NCI-H82 treated with DMSO at 0.1 percent for 48 hours (cell line): Measurements from ENCODE around the gene PRPSAP2.
"Not testable (repeated sequence)": the region's sequence is repeated elsewhere in the genome, so short reads cannot be mapped to it uniquely, and the experiment has no call there.

ENCODE experiments used
- DNase-seq: peaks from one replicate; lab custom pipeline; 2025; ENCODE audit not compliant: unreplicated experiment; lab: John Stamatoyannopoulos, UW

Gene PRPSAP2

GRCh38 chr17:18937981-18938691 lies 80.2 kb downstream of the PRPSAP2 start:
- no peak for DNase-seq

GRCh38 chr17:18938692-18939023 lies 80.7 kb downstream of the PRPSAP2 start:
- no peak for DNase-seq

GRCh38 chr17:18944646-18945045 lies 86.7 kb downstream of the PRPSAP2 start:
- DNase-seq: no peak

- DNase-seq: no peak
Measured at GRCh38 chr17:18946536-18946935, 88.6 kb downstream of the PRPSAP2 start.

- no peak for DNase-seq
Measured at GRCh38 chr17:18947866-18948265, 89.9 kb downstream of the PRPSAP2 start.

GRCh38 chr17:18948476-18949006 lies 90.6 kb downstream of the PRPSAP2 start:
- DNase-seq: no peak

GRCh38 chr17:18949566-18949965 lies 91.6 kb downstream of the PRPSAP2 start:
- DNase-seq: no peak

- DNase-seq: no peak
Measured at GRCh38 chr17:18950346-18950745, 92.4 kb downstream of the PRPSAP2 start.

- DNase-seq: no peak
Measured at GRCh38 chr17:18950944-18951905, 93.3 kb downstream of the PRPSAP2 start.

- DNase-seq: no peak
Measured at GRCh38 chr17:18951941-18952842, 94.3 kb downstream of the PRPSAP2 start, which contains the start of gene SLC5A10. Gene SLC5A10 (plus strand): TSS chr17:18952165. CDS start chr17:18952206, 41 bp downstream.

- DNase-seq: no peak
Measured at GRCh38 chr17:18953231-18953728, 95.3 kb downstream of the PRPSAP2 start.

- no peak for DNase-seq
Measured at GRCh38 chr17:18954321-18954720, 96.4 kb downstream of the PRPSAP2 start.

- DNase-seq: no peak
Measured at GRCh38 chr17:18955009-18955408, 97.1 kb downstream of the PRPSAP2 start.

- not testable (repeated sequence) for DNase-seq
Measured at GRCh38 chr17:18956021-18956420, 98.1 kb downstream of the PRPSAP2 start.

GRCh38 chr17:18956581-18956980 lies 98.7 kb downstream of the PRPSAP2 start:
- DNase-seq: no peak

- no peak for DNase-seq
Measured at GRCh38 chr17:18957831-18958230, 99.9 kb downstream of the PRPSAP2 start.

GRCh38 chr17:18958611-18959010 lies 100.7 kb downstream of the PRPSAP2 start:
- no peak for DNase-seq

- DNase-seq: no peak
Measured at GRCh38 chr17:18959071-18959844, 101.3 kb downstream of the PRPSAP2 start.

GRCh38 chr17:18959845-18960240 lies 101.9 kb downstream of the PRPSAP2 start:
- no peak for DNase-seq

- no peak for DNase-seq
Measured at GRCh38 chr17:18960241-18960665, 102.3 kb downstream of the PRPSAP2 start.
